ENCODE measurements around the gene IL16.

DNA sequence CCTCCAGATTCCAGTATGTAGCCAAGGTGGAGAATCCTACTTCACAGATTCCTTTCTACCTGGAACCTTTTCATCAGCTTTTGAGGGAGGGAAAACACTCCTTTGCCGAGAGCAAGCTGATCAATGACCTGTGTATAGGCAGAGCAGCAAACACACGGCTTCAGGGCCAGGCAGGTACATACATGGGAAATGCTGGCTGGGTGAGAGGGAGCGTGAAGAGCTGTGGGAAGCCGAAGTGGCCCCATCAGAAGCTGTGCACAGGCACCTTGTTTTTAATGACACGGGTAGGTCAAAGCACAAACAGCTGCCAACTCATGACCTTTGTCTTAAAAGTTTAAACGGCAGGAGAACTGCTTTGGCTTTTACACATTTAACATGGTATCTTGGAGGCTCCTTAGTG is 101.9 kb downstream of the IL16 start:
- no peak for TF ChIP-seq EZH2phosphoT487 (IDR thresholded peaks at IDR 0.05; ENCODE audit: insufficient read depth, low read depth)
- TF ChIP-seq EZH2 (IDR thresholded peaks at IDR 0.05; ENCODE audit: insufficient read depth, poor library complexity, severe bottlenecking) = no peak
